Retinal pigment epithelial cell (primary cell): ENCODE measurements around the gene CCNK.

Experiments
- DNase-seq: peaks from one replicate; pipeline ENCODE4 v3.0.0-alpha.2; 2010; ENCODE audit warnings: low read depth
- H3K4me3 ChIP-seq: 2 replicates; pipeline ENCODE4 v1.5.1; 2011; ENCODE audit warnings: mild to moderate bottlenecking, low read length, control low read depth, moderate library complexity
- CTCF ChIP-seq: conservative IDR thresholded peaks from 2 replicates; pipeline ENCODE4 v1.5.1; 2011; ENCODE audit warnings: low read depth, low read length, control low read depth, inconsistent platforms

Gene CCNK

GRCh38 chr14:99540196-99541032 is 59.2 kb downstream of the CCNK start:
- no peak for TF ChIP-seq CTCF
- no peak for DNase-seq
- no peak overlapping the region for H3K4me3 ChIP-seq

- H3K4me3 ChIP-seq, result no peak overlapping the region
- no peak for TF ChIP-seq CTCF
- DNase-seq, result no peak
Measured at GRCh38 chr14:99541211-99541610, 60.0 kb downstream of the CCNK start.

GRCh38 chr14:99541677-99542470 is 60.7 kb downstream of the CCNK start:
- H3K4me3 ChIP-seq, result no peak overlapping the region
- no peak for TF ChIP-seq CTCF
- DNase-seq, result no peak

GRCh38 chr14:99542566-99542965 is 61.4 kb downstream of the CCNK start:
- H3K4me3 ChIP-seq, result no peak overlapping the region
- no peak for TF ChIP-seq CTCF
- no peak for DNase-seq

GRCh38 chr14:99543370-99543769 is 62.2 kb downstream of the CCNK start:
- no peak overlapping the region for H3K4me3 ChIP-seq
- no peak for DNase-seq

GRCh38 chr14:99543985-99544384 is 62.8 kb downstream of the CCNK start:
- H3K4me3 ChIP-seq, result no peak overlapping the region
- no peak for TF ChIP-seq CTCF
- DNase-seq, result no peak

More at GRCh38 chr14:99543370-99543769, 62.2 kb downstream of the CCNK start:
- TF ChIP-seq CTCF, result no peak
